Activated CD8-positive, alpha-beta memory T cell treated with anti-CD3 and anti-CD28 coated beads, Interleukin-2, amount 50 U/mL, for 1 hour (primary cell): ENCODE measurements around the gene FAM83C.

Experiments
- DNase-seq: peaks from one replicate; pipeline ENCODE4 v3.0.0-alpha.2; 2020; ENCODE audit errors: extremely low read depth

Gene FAM83C

GRCh38 chr20:35298264-35298663, 6.0 kb upstream of the FAM83C start:
- no peak for DNase-seq

- DNase-seq, result no peak
Observed at GRCh38 chr20:35297740-35298139, 5.5 kb upstream of the FAM83C start.

GRCh38 chr20:35297155-35297554, 4.9 kb upstream of the FAM83C start:
- DNase-seq, result no peak

- DNase-seq, result no peak
Observed at GRCh38 chr20:35296101-35296554, 3.9 kb upstream of the FAM83C start.

GRCh38 chr20:35295674-35296073, 3.4 kb upstream of the FAM83C start:
- DNase-seq, result no peak

- no peak for DNase-seq
Observed at GRCh38 chr20:35295058-35295457, 2.8 kb upstream of the FAM83C start.

- no peak for DNase-seq
Observed at GRCh38 chr20:35294293-35294685, 2.1 kb upstream of the FAM83C start.

- no peak for DNase-seq
Observed at GRCh38 chr20:35293303-35294292, 1.4 kb upstream of the FAM83C start.

GRCh38 chr20:35292504-35293285, 470 bp upstream of the FAM83C start:
- DNase-seq, result no peak

GRCh38 chr20:35290887-35291417, 1.3 kb downstream of the FAM83C start:
- DNase-seq, result no peak

GRCh38 chr20:35290186-35290886, 1.9 kb downstream of the FAM83C start:
- no peak for DNase-seq

GRCh38 chr20:35288325-35289060, 3.7 kb downstream of the FAM83C start:
- no peak for DNase-seq

- no peak for DNase-seq
Observed at GRCh38 chr20:35287509-35288324, 4.5 kb downstream of the FAM83C start.

- no peak for DNase-seq
Observed at GRCh38 chr20:35286899-35287508, 5.2 kb downstream of the FAM83C start.

GRCh38 chr20:35286077-35286898, 5.9 kb downstream of the FAM83C start:
- DNase-seq, result no peak

- DNase-seq, result no peak
Observed at GRCh38 chr20:35285806-35286076, 6.5 kb downstream of the FAM83C start.

- no peak for DNase-seq
Observed at GRCh38 chr20:35284992-35285805, 7.0 kb downstream of the FAM83C start.

- no peak for DNase-seq
Observed at GRCh38 chr20:35284267-35284991, 7.8 kb downstream of the FAM83C start, which contains the start of gene EIF6. Gene EIF6 (minus strand): TSS chr20:35284772. CDS start chr20:35284487, 285 bp downstream.
